MV-4-11 (cell line): Measurements from ENCODE around the gene TAF1B.

Experiments
- DNase-seq: peaks from one replicate; lab custom pipeline; 2025; lab: John Stamatoyannopoulos, UW

The TAF1B gene

GRCh38 chr2:9843229-9844035, at the start of gene TAF1B:
TSS of gene TAF1B (plus strand) at chr2:9843474. CDS start at chr2:9843542, 68 bp downstream.
- peak; percentile 94 for DNase-seq

GRCh38 chr2:9793918-9794717, 49.2 kb upstream of the TAF1B start:
- no peak for DNase-seq

GRCh38 chr2:9795071-9795470, 48.2 kb upstream of the TAF1B start:
- DNase-seq, result no peak

DNA sequence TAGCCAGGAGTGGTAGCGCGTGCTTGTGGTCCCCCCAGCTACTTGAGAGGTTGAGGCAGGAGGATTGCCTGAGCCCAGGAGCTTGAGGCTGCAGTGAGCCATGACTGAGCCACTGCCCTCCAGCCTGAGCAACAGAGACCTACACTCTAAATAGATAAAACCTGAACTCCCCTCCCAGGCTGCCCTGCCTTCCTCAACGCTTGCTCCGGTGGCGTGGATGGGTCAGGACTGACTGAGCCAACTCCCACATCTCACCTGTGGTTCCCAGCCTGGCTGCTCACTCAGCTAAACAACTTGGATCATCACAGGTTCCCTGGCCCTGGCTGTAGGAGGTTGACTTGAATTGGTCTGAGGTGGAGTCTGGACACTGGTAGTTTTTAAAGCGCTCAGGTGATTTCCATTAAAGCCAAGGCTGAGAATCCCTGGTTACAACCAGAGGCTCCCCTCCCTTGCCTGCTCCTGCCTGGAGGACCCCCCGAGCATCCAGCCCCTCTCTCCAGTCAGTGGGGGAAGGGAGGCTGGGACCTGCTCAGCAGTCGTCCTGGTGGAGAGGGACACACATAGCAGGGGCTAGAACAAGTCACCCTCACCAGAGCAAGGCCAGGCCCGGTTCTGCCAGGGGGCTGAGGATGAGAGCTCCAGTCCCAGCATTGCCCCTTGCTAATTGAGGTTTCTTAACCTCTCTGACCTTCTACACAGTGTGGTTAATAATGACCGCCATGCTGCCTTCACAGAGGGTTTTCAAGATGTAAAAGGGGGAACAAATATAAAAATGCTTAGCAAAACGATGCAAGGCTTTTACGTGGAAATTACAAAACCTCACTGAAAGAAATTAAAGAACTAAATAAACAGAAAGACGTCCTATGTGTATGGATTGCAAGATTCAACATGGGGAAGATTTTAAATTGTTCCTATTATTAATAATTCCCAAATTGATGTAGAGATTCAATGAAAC, 46.9 kb upstream of the TAF1B start:
- no peak for DNase-seq

DNA sequence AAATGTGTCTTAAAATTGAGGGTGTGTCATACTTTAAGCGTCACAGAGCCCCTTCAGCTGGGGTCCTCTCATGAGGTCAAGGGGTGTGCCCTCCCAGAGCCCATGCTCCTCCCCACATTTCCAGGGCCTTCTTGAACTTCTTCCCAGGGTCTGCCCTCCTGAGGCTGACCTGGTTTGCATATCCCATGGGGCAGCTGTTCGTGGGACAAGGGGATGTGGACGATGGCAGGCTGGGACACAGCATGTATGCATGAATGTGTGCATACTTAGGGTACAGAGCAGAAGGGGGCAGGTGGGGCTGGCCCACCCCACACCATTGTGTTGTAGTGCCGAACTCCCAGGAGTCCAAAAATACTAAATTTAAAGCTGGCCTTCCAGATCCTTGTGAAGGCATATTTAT, 46.2 kb upstream of the TAF1B start:
- no peak for DNase-seq

- no peak for DNase-seq
Observed at GRCh38 chr2:9797681-9798556, 45.4 kb upstream of the TAF1B start.

DNA sequence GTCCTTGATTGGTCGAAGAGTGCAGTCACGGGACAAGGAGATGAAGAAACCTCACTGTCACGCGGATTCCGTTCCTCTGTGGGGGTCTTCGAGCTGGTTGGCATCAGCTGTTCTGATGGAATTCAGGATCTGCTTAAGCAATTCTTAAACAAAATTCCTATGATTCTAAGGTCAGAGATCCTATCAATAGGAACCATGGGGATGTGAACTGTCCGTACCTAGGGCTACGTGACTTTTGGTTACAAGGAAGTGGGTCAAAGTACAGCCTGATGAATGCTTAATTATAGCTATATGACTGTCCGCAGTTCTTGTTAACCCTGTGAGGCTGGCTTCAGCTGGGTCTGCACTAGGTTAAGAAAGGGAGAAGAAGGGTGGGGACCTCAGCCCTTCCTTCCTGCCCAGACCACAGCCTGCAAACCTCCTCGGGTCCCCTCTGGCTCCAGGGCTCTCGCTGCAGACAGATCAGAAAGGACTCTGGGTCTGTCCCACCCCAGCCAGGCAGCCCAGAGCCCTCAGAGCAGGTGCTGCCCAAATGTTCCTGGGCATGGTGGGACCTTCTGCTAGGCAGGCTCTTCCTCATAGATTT, 44.2 kb upstream of the TAF1B start:
- peak; percentile 50 for DNase-seq

GRCh38 chr2:9799729-9800632, 43.3 kb upstream of the TAF1B start:
- peak; percentile 76 for DNase-seq

GRCh38 chr2:9800639-9800974, 42.7 kb upstream of the TAF1B start:
- DNase-seq, result no peak

- peak; percentile 82 for DNase-seq
Observed at GRCh38 chr2:9800975-9801726, 42.1 kb upstream of the TAF1B start.

GRCh38 chr2:9802576-9802993, 40.7 kb upstream of the TAF1B start:
- no peak for DNase-seq

DNA sequence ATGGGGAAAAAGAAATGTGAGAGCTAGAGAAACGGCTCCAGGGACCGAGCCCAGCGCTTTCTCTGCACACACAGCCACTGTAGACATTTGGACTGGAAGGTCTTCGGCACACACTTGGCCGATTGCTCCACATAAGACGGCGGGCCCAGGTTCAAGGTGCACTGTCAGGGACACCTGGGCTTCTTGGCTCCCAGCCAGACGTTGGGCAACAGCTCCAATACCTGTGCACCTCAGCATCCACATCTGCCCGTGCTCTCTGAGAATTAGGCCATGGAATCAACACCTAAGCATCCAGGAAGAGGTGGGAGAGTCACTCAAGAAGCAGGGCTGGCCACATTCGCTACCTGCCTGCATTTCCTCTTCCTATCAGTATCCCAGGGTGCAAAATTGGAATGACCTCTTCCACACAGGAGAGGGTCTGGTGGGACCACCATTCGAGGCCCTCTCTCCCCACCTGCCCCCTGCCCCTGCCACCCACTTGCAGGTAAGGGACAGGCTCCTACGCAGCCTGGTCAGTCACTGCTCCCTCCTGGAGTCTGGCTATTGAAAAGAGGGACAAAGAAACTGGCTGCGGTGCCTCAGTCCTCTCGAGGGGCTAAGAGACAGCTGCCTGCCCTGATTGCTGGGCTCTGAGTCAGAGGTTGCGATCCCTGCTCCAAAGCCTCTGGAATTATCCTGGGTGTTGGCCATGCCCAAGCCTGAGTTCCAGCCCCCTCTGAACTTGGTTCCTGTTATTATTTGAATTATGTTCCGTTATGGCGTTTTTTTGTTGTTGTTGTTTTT, 40.1 kb upstream of the TAF1B start:
- DNase-seq, result no peak

GRCh38 chr2:9805435-9806297, 37.6 kb upstream of the TAF1B start:
- no peak for DNase-seq

- no peak for DNase-seq
Observed at GRCh38 chr2:9806298-9806610, 37.0 kb upstream of the TAF1B start.

DNA sequence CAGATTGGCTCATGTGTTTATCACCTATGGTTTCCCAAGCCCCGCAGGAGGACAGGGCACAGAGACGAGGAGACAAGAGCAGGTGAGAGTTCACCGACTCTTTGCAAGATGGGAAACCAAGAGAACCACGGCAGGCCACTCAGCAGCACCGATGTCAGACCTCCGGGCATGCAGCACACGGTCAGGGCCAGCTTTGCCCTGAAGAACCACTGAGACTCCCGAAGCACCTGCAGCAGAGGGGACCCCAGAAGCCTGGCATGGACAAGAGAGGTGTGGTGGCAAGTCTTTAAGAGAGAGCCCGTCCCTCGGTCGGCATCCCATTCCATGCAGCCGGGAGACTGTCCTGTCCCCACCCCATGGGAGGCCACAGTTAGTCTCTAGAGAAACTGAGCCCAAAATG, 36.6 kb upstream of the TAF1B start:
- DNase-seq, result no peak

DNA sequence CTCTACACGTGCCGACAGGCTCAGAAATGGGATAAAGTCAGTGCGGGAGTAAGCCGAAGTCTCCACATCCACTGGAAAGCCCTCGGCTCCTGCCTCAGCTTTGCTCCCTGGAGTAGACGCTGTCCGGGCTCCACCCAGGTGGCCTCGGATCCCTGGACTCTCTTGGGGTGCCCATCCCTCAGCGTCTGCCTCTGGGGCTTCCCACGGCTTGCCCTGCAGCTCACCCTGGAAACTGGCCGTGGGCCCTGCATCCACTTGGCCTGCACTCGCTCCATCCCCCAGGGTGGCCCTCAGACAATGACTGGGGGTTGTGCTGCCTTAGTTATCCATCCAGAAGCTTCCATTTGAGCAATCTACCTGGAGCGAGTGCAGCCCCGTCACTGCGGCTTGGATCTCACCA, 36.2 kb upstream of the TAF1B start:
- no peak for DNase-seq

DNA sequence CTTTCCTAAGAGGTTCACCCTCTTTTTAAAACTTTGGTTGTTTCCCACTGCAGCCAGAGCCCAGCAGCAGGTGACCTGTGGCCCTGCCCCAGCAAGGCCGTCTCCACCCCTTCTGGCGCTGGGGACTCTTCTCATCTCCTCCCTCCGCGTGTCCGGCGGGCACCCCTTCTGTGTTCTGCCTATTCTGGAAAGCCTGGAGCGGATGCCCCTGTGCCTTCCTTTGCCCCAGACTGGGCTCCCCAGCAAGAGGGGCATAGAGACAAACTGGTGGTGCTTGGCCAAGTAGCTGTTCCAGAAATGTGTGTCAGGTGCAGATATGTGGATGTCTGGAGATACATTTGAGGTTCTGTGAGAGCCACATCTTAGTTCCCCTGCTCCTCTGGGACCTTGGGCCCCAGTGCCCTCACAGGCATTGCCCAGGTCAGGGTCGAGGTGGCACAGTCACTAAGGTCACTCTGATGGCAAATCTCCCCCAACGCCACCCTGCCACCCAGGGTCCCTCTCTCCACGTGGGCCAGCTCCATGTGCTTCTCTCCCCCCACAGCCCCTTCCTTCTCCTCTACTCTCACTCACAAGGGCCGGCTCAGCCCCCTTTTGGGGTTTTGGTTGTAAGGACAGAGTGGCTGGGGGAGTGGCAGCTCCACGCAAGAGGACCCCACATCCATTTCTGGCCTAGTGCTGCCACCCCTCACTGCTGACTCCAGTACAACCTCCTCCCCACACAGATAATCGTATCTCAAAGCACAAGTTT, 35.5 kb upstream of the TAF1B start:
- no peak for DNase-seq
